GM21367 (cell line): ENCODE results near the gene ADARB2.

Experiments
- ATAC-seq: cut with Tn5 transposase; IDR thresholded peaks from one replicate; pipeline ENCODE4 v1.9.1; 2021; ENCODE audit not compliant: unreplicated experiment

Gene ADARB2

DNA sequence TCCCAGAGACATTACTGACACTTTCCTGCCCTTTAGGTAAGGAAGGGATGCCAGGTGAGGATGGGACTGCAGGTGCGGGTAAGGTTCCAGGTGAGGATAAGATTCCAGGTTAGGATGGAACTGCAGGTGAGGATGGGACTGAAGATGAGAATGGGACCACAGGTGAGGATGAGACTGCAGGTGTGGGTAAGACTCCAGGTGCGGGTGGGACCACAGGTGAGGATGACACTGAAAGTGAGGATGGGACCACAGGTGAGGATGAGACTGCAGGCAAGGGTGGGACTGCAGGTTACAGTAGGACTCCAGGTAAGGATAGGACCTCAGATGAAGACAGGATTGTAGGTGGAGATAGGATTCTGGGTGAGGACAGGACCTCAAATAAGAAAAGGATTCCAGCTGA is 358.9 kb downstream of the ADARB2 start:
- no peak for ATAC-seq

- no peak for ATAC-seq
These were observed 359.5 kb downstream of the ADARB2 start for GRCh38 chr10:1377740-1378397.

DNA sequence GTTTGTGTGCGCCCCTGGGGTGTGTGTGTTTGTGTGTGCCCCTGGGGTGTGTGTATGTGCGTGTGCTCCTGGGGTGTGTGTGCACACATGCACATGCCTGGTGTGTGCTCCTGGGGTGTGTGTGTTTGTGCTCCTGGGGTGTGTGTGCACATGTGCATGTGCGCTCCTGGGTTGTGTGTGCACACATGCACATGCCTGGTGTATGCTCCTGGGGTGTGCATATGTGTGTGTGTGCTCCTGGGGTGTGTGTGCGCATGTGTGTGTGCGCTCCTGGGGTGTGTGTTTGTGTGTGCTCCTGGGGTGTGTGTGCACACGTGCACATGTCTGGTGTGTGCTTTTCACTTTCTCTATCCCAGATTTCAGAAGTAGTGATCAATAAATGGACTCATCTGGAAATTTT is 360.1 kb downstream of the ADARB2 start:
- ATAC-seq, result no peak

GRCh38 chr10:1376384-1376945 is 360.9 kb downstream of the ADARB2 start:
- no peak for ATAC-seq

DNA sequence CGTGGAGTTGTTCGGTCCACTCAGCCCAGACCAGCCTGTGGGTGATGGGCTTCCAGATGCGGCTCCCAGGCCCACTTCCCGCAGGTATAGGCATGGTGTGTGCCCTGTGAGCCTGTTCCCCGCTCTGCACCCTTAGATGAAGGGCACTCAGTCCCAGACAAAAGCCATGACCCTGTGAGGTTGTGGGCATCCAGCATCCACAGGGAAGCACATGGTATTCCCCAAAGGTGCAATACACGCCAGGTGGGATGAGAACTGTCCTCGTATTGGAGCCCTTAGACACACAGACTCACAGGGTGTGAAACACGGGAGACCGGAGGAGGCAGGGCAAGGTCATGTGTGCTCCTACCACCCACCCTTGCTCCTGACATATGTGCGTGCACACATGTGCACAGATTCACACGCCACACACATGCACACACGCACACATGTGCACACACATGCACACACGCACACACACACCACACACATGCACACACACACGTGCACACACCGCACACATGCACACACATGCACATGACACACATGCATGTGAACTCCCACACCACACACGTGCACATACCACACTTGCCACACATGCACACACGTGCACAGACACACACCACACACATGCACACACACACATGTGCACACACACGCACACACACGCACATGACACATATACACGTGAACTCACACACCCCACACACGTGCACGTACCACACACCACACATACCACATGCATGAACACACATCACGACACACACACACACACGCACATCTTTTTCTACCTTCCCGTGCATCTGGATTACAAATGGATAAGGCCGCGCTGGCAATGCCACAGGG is 361.8 kb downstream of the ADARB2 start:
- ATAC-seq, result no peak

DNA sequence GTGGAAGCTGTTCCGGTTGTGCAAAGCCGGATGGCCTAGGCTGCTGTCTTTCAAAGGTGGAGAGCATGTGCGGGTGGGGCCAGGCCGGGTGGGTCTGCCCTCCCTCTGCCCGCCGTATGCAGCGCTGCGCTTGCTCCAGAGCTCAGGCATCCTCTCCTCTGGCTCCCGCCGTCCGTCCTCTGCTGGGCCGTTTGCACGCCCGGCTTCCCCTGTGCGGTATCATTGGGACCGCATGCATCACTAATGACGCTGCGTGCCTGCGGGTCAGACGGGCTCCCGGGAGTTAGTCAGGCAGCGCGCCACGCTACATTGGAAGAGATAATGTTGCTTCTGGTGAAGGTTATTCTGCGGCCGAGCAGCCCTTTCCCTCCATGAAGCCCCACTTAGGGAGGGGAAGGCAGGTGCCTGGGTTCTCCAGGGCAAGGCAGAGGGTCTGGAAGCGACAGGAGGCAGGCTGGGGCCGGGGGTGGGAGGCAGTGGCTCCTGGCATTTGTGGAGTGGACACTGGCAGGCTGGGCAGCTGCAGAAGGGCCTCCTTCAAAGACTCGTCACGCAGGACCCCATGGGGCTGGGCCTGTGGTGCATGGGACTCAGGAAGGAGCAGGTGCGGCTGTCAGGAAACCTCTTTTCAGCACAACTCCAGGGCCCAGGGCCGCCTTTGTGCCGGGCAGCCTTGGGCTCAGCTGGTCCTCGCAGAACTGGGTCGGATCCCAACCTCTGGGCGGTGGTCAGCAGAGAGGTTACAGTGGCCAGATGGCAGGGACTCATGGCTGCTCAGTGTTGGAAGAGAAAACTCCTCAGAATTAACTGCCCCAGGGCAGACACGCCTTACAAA is 362.6 kb downstream of the ADARB2 start:
- no peak for ATAC-seq

DNA sequence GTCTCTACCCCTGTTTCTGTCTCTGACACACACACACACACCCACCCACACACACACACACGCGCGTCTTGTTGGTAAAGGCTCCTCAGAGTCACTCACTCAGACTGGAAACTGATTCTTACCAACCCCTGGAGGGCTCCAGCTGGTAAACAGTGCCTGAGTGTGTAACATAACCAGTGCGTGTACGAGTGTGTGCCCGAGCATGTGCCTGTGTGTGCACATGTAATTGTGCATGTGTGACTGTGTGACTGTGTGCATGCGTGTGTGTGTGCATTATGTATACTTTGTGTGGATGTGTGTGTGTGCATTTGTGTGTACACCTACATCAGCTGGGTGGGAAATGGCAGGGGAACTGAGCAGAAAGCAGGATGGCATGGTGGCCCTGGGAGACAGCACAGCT is 364.0 kb downstream of the ADARB2 start:
- ATAC-seq, result no peak

DNA sequence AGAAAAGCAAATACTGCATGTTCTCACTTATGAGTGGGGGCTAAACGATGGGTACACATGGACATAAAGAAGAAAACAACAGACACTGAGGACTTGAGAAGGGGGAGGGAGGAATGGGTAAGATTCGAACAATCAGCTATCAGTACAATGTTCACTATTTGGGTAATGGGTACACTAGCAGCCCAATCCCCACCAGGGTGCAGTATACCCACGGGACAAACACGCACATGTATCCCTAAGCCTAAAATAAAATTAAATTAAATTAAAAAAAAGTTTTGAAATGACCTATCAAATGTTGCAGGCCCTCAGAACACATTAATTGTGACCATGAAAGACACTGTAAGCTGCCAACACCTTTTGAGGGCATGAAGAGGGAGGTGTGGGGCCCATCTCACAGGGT is 365.1 kb downstream of the ADARB2 start:
- ATAC-seq, result no peak

DNA sequence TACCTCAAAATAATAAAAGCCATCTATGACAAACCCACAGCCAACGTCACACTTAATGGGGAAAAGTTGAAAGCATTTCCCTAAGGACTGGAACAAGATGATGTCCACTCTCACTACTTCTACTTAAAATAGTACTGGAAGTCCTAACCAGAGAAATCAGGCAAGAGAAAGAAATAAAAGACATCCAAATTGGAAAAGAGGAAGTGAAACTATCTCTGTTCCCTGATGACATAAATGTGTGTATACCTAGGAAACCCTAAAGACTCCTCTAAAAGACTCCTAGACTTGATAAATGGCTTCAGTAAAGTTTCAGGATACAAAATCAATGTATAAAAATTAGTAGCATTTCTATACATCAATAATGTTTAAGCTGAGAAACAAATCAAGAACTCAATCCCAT is 367.0 kb downstream of the ADARB2 start:
- no peak for ATAC-seq

- no peak for ATAC-seq
These were observed 367.7 kb downstream of the ADARB2 start for GRCh38 chr10:1369665-1370064.

DNA sequence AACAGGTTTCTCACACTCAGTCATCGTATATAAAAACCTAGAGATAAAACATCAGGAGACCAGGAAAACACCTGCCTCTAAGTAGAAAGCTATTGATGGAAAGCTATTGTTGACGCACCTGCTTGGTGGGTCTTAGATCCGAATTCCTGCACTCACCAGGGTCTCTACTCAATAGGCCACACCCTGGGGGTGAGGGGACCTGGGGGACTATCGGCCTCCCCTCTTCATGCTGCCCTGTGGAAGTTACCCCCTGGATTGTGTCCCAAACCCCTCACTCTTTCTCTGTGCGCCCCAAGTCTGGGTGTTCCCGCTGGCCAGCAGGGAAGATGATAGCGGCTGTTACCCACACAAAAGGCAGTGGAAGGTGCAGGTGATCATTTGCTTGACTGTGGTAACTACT is 368.1 kb downstream of the ADARB2 start:
- no peak for ATAC-seq

- no peak for ATAC-seq
These were observed 368.5 kb downstream of the ADARB2 start for GRCh38 chr10:1368842-1369171.

GRCh38 chr10:1367938-1368841 is 369.1 kb downstream of the ADARB2 start:
- ATAC-seq, result no peak

GRCh38 chr10:1366811-1367425 is 370.4 kb downstream of the ADARB2 start:
- ATAC-seq, result no peak

- ATAC-seq, result no peak
These were observed 371.0 kb downstream of the ADARB2 start for GRCh38 chr10:1366322-1366691.

GRCh38 chr10:1365540-1366321 is 371.6 kb downstream of the ADARB2 start:
- no peak for ATAC-seq

DNA sequence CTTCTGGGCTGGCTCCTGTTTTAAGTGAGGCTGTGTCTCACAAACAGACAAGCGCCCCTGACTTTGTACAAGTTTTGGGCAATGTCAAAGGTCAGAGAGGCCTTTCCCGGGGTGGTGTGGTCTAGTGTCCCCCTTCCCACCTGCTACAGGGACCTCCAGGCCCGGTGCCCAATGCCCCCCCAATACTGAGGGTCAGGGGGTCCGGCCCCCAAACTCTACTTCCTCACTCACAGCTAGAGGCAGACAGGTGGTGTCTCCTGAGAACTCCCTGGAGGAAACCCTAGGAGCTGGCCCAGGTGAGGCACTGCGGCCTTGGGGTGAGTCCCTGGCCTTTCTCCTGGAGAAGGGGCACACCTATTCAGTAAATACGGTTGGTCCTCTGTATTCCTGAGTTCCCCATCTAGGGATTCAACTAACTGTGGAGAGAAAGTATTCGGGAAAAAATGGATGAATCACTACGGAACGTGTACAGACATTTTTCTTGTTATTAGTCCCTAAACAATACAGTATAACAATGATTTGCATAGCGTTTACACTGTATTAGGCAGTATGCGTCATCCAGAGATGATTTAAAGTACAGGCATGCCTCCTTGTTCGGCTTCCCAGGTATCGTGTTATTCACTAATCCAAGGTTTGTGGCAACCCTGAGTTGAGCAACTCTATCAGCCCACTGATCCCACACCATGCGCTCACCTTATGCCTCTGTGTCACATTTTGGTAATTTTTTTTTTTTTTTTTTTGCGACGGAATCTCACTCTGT is 373.0 kb downstream of the ADARB2 start:
- no peak for ATAC-seq

DNA sequence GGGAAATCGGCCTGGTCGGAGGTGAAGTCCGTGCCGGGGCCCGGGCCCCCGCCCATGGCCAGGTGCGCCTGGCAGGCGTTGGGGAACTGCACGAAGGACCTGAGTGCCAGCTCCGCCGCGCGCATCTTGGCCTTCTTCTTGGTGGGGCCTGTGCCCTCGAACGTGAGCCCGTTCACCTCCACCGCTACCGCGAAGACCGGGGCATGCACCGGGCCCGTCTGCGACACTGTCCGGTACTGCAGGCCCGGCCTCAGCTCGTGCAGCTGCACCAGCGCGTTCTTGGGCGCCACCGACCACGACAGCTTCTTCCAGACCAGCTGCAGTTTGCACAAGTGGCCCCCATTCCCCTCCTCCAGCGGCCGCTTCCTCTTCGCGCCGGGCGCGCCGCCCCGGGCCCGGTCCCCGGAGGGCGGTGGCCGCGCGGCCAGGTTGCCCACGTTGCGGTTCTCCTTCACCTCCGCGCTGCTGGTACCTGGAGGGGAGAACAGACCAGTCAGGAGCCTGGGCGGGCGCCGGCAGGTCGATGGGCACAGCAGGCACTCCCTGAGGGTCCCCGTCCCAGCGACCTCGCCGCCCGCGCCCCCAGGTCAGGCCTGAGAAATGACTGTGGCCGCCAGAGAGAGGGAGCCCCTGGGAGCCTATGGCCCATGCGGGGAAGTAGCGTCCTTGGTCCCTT is 373.7 kb downstream of the ADARB2 start:
- no peak for ATAC-seq
